NB4 (cell line): ENCODE measurements around the gene L3MBTL4.

Source experiments
- CTCF ChIP-seq: IDR thresholded peaks from one replicate; pipeline ENCODE4 v1.5.1; 2012; ENCODE audit warnings: low read depth, low read length
- MAX ChIP-seq: IDR thresholded peaks from 2 replicates; pipeline ENCODE4 v1.6.1; 2011; ENCODE audit warnings: low read depth, low read length
- MYC ChIP-seq: IDR thresholded peaks from 2 replicates; pipeline ENCODE4 v1.6.1; 2011; ENCODE audit warnings: low read depth, low read length
- POLR2A ChIP-seq: IDR thresholded peaks from 2 replicates; pipeline ENCODE4 v1.6.1; 2011; ENCODE audit warnings: mild to moderate bottlenecking; ENCODE audit not compliant: insufficient read length; ENCODE audit errors: extremely low read depth

- TF ChIP-seq CTCF, result no peak
- TF ChIP-seq POLR2A, result no peak
- TF ChIP-seq MAX, result no peak
- no peak for TF ChIP-seq MYC
Measured at GRCh38 chr18:6336239-6336638, 78.5 kb downstream of the L3MBTL4 start.
